GM18519 (cell line): ENCODE results near the gene TRIM24.
"Not testable (repeated sequence)": the region's sequence is repeated elsewhere in the genome, so short reads cannot be mapped to it uniquely, and the experiment has no call there.

Source experiments
- ATAC-seq: cut with Tn5 transposase; IDR thresholded peaks from one replicate; pipeline ENCODE4 v1.9.1; 2021; ENCODE audit warnings: mild to moderate bottlenecking, moderate library complexity; ENCODE audit not compliant: unreplicated experiment, low FRiP score

TRIM24 gene

GRCh38 chr7:138459413-138460175 lies 465 bp upstream of the TRIM24 start:
- ATAC-seq: peak; percentile 78

GRCh38 chr7:138460649-138461607 lies 869 bp downstream of the TRIM24 start:
- peak; percentile 24 for ATAC-seq

- not testable (repeated sequence) for ATAC-seq
Measured at GRCh38 chr7:138463291-138463618, 3.2 kb downstream of the TRIM24 start.

- no peak for ATAC-seq
Measured at GRCh38 chr7:138465046-138465445, 5.0 kb downstream of the TRIM24 start.

GRCh38 chr7:138466069-138466756 lies 6.2 kb downstream of the TRIM24 start:
- ATAC-seq: not testable (repeated sequence)

- no peak for ATAC-seq
Measured at GRCh38 chr7:138468244-138469123, 8.4 kb downstream of the TRIM24 start.

GRCh38 chr7:138470391-138471157 lies 10.5 kb downstream of the TRIM24 start:
- ATAC-seq: no peak

- no peak for ATAC-seq
Measured at GRCh38 chr7:138472292-138473079, 12.4 kb downstream of the TRIM24 start.

GRCh38 chr7:138475377-138475776 lies 15.3 kb downstream of the TRIM24 start:
- ATAC-seq: no peak

GRCh38 chr7:138477081-138477578 lies 17.1 kb downstream of the TRIM24 start:
- ATAC-seq: no peak

GRCh38 chr7:138477581-138477980 lies 17.5 kb downstream of the TRIM24 start:
- no peak for ATAC-seq

GRCh38 chr7:138478499-138478908 lies 18.4 kb downstream of the TRIM24 start:
- ATAC-seq: peak; percentile 65

- no peak for ATAC-seq
Measured at GRCh38 chr7:138480527-138480926, 20.5 kb downstream of the TRIM24 start.

- ATAC-seq: no peak
Measured at GRCh38 chr7:138481447-138482380, 21.7 kb downstream of the TRIM24 start.

GRCh38 chr7:138483531-138483930 lies 23.5 kb downstream of the TRIM24 start:
- ATAC-seq: no peak

- ATAC-seq: not testable (repeated sequence)
Measured at GRCh38 chr7:138485508-138485907, 25.4 kb downstream of the TRIM24 start.

- not testable (repeated sequence) for ATAC-seq
Measured at GRCh38 chr7:138489139-138489538, 29.1 kb downstream of the TRIM24 start.
